Measurements from ENCODE around the gene PLBD2. TPM values are rescaled to one million over a fixed set of nuclear protein-coding genes. Genes with fewer than 3 reads are reported as not detected.

PLBD2 gene
- total RNA-seq, 1 experiment from 2014 or later = 31.4 TPM

- Histone ChIP-seq H4K8ac (replicated peaks; ENCODE audit: insufficient read length, low read depth, low read length) (no peak overlapping the region), H2BK12ac (ENCODE audit: insufficient read length, low read depth, low read length) (no peak overlapping the region), H2BK120ac (ENCODE audit: low read depth, low read length, poor library complexity, severe bottlenecking) (no peak overlapping the region), H2AK5ac (ENCODE audit: insufficient read length, low read length) (no peak overlapping the region), H3K18ac (ENCODE audit: insufficient read length, low read depth, low read length) (no peak overlapping the region), H3K23me2 (ENCODE audit: insufficient read length, low read depth, low read length, poor library complexity, severe bottlenecking) (no peaks in the 10 kb centered on the region), H3K9me3 (ENCODE audit: control insufficient read depth, low read depth, low read length) (no peaks in the 10 kb centered on the region), H3K79me1 (ENCODE audit: insufficient read depth, low read depth, low read length, poor library complexity, severe bottlenecking) (no peaks in the 10 kb centered on the region), H3K14ac (ENCODE audit: insufficient read depth, low read length) (no peak overlapping the region), H2BK5ac (ENCODE audit: insufficient read length, low read length) (no peak overlapping the region), H3K27me3 (ENCODE audit: insufficient read depth, low read length) (no peaks in the 10 kb centered on the region), H3K4me2 (ENCODE audit: insufficient read depth, insufficient read length, low read length) (no peak overlapping the region), H2BK20ac (ENCODE audit: low read depth, low read length, poor library complexity, severe bottlenecking) (no peak overlapping the region), H2AFZ (ENCODE audit: low read length) (no peak overlapping the region), H3K56ac (ENCODE audit: insufficient read length, low read depth, low read length) (no peak overlapping the region), H4K5ac (ENCODE audit: insufficient read length, low read depth, low read length) (no peak overlapping the region), H2BK15ac (ENCODE audit: low read depth, low read length) (no peak overlapping the region), H3K4me1 (ENCODE audit: insufficient read depth, low read length) (no peaks in the 10 kb centered on the region), H3K27ac (ENCODE audit: insufficient read length, low read depth, low read length) (no peak overlapping the region), H3K4ac (ENCODE audit: low read depth, low read length) (no peak overlapping the region), H3T11ph (ENCODE audit: low read length) (no peak overlapping the region), H3K79me2 (ENCODE audit: insufficient read depth, low read length) (no peaks in the 10 kb centered on the region), H4K20me1 (ENCODE audit: control insufficient read depth, insufficient read depth, insufficient read length) (no peaks in the 10 kb centered on the region), H4K91ac (ENCODE audit: insufficient read length, low read depth, low read length) (no peak overlapping the region), H3K23ac (ENCODE audit: insufficient read length, low read depth, low read length) (no peak overlapping the region), H3K9ac (ENCODE audit: extremely low read depth, insufficient read length, low read length) (no peak overlapping the region)
- H3K4me3 Mint-ChIP-seq = no peak overlapping the region
- TF ChIP-seq CTCF (conservative IDR thresholded peaks at IDR 0.05) = no peak
- H3K27ac Mint-ChIP-seq = no peak overlapping the region; a peak in 1 of 7 replicates
- no peaks in the 10 kb centered on the region; the same call in none of the 2 replicates for H3K27me3 Mint-ChIP-seq (ENCODE audit: low read depth)
- H3K36me3 Mint-ChIP-seq (ENCODE audit: insufficient read depth in 1 of 3, low read depth in 3 of 3) = no peaks in the 10 kb centered on the region
- no peak for DNase-seq
- H3K4me1 Mint-ChIP-seq = peaks cover 17 to 30% of the 10 kb centered on the region in 2 experiments
- no peaks in the 10 kb centered on the region for H3K9me3 Mint-ChIP-seq
- no CpG with 5 or more reads among the region's 2 CpGs for WGBS (ENCODE audit: extremely low coverage, insufficient read length, low lambda C conversion rate)
Observed at GRCh38 chr12:113420996-113421595, 62.7 kb downstream of the PLBD2 start.
